AG04449 (cell line): ENCODE data around the gene HES4.

Source experiments
- CTCF ChIA-PET: fragments of 350-600 bp; formaldehyde crosslinking; extraction: SDS; loops from one replicate; lab custom pipeline; 2021; ENCODE audit warnings: antibody characterized with exemption; lab: Yijun Ruan, JAX
- POLR2A ChIA-PET: fragments of 400-600, 350-600 bp; formaldehyde crosslinking; extraction: SDS; loops from one replicate; lab custom pipeline; 2020; ENCODE audit warnings: antibody characterized with exemption, inconsistent platforms; lab: Yijun Ruan, JAX
- DNase-seq: peaks from one replicate; pipeline ENCODE4 v3.0.0-alpha.2; 2010; ENCODE audit warnings: low read depth, low spot score
- H3K4me3 ChIP-seq: 2 replicates; pipeline ENCODE4 v1.5.1; 2011; ENCODE audit warnings: low read depth, mild to moderate bottlenecking, control low read depth, low read length
- CTCF ChIP-seq: IDR thresholded peaks from one replicate; pipeline ENCODE4 v1.5.1; 2011; ENCODE audit warnings: mild to moderate bottlenecking, moderate library complexity, low read length, control low read depth, inconsistent platforms; ENCODE audit not compliant: insufficient read depth; ENCODE audit errors: missing control alignments

The HES4 gene

DNA sequence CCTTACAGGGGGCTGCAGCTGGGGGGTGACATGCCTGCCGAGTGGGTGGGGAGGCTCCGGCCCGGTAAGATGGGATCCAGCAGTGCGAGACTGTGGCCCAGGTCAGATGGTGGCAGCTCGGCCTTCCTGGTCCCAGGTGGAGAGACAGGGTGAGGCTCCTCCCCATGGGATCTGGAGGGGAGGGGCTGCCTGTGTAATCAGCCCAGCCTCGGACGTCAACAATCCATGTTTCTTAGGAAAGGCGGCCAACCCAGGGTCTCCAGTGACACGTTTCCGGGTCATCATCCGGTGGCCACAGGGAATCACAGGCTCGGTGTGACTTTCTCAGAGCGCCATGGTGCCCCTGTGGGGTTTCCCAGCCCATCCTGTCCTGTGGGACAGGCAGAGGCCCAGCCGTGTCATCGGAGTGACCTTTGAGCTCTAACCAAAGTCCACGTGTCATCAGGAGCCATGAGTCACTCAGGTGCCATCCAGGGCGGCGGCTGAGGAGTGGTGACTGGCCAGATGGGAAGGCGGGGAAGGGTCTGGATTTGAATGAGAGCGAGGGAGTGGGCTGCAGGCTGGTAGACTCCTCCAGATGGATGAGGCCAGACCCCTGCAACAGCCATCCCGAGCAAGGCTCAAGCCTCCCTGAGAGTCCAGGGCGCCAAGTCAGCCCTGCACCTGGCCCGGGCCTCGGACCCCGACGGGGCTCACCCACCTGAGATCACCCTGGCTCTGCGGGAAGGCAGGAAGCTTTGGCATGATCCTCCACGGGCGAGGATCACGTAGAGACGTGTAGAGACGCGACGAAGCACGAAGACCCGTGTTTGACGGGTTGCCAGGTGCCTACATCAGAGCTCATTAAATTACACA, 6.6 kb upstream of the HES4 start:
- CTCF ChIA-PET, result interaction anchor here (0.9 to 8.5 kb wide), 2 partner anchors 10 to 102 kb away, joined by 4 to 111 read pairs; partner anchors contain the start of gene ISG15
- H3K4me3 ChIP-seq, result no peak overlapping the region
- no peak for TF ChIP-seq CTCF
- DNase-seq, result no peak
- POLR2A ChIA-PET, result no interaction called here

GRCh38 chr1:1005774-1006304, 5.9 kb upstream of the HES4 start:
- ChIA-PET CTCF (interaction anchor here (8.5 to 9.5 kb wide), 2 partner anchors 10 to 23 kb away, joined by 101 to 111 read pairs; partner anchors contain the start of genes ISG15 and PERM1), POLR2A (no interaction called here)
- TF ChIP-seq CTCF, result no peak
- H3K4me3 ChIP-seq, result no peak overlapping the region
- DNase-seq, result no peak

- ChIA-PET CTCF (interaction anchor here (2.0 to 9.5 kb wide), 3 partner anchors 11 to 22 kb away, joined by 7 to 111 read pairs (median 101); partner anchors contain the start of genes ISG15 and PERM1), POLR2A (no interaction called here)
- H3K4me3 ChIP-seq, result no peak overlapping the region
- TF ChIP-seq CTCF, result no peak
- DNase-seq, result no peak
Measured at GRCh38 chr1:1004780-1005697, 5.1 kb upstream of the HES4 start.

- DNase-seq, result no peak
- CTCF ChIA-PET, result interaction anchor here (0.6 to 9.5 kb wide), 5 partner anchors 12 to 252 kb away, joined by 3 to 111 read pairs (median 7); partner anchors contain the start of genes ISG15 and PERM1
Measured at GRCh38 chr1:1004420-1004779, 4.5 kb upstream of the HES4 start.

More at GRCh38 chr1:1004420-1004779, 4.5 kb upstream of the HES4 start:
- POLR2A ChIA-PET, result no interaction called here
- no peak overlapping the region for H3K4me3 ChIP-seq
- TF ChIP-seq CTCF, result no peak
